GM23248 (cell line): ENCODE data around the gene PIGQ.

Experiments used
- EZH2 ChIP-seq: fragments of 200-600 bp; sonication (generic); IDR thresholded peaks from 2 replicates; pipeline ENCODE4 v1.6.1; 2018; ENCODE audit warnings: antibody characterized with exemption, mild to moderate bottlenecking; ENCODE audit not compliant: insufficient read depth, poor library complexity, severe bottlenecking
- EZH2phosphoT487 ChIP-seq: fragments of 200-600 bp; sonication (generic); IDR thresholded peaks from 2 replicates; pipeline ENCODE4 v1.6.1; 2018; ENCODE audit warnings: antibody characterized with exemption, moderate library complexity, mild to moderate bottlenecking, low read depth; ENCODE audit not compliant: insufficient read depth

DNA sequence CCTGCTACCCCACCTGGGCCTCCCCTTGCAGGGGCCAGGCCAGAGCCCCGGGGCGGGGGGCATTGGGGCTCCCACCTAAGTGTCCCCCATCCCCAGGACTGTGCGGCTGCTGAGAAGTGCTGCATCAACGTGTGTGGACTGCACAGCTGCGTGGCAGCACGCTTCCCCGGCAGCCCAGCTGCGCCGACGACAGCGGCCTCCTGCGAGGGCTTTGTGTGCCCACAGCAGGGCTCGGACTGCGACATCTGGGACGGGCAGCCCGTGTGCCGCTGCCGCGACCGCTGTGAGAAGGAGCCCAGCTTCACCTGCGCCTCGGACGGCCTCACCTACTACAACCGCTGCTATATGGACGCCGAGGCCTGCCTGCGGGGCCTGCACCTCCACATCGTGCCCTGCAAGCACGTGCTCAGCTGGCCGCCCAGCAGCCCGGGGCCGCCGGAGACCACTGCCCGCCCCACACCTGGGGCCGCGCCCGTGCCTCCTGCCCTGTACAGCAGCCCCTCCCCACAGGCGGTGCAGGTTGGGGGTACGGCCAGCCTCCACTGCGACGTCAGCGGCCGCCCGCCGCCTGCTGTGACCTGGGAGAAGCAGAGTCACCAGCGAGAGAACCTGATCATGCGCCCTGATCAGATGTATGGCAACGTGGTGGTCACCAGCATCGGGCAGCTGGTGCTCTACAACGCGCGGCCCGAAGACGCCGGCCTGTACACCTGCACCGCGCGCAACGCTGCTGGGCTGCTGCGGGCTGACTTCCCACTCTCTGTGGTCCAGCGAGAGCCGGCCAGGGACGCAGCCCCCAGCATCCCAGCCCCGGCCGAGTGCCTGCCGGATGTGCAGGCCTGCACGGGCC is 62.9 kb downstream of the PIGQ start:
- TF ChIP-seq EZH2 (no peak), EZH2phosphoT487 (no peak)
